ENCODE data around the gene MCF2L2. TPM values are rescaled to one million over a fixed set of nuclear protein-coding genes. Genes with fewer than 3 reads are reported as not detected.

MCF2L2 gene
- polyA plus RNA-seq, 2 of the 4 experiments (the other 2 are of a cell fraction), result 0.03 to 0.05 TPM

DNA sequence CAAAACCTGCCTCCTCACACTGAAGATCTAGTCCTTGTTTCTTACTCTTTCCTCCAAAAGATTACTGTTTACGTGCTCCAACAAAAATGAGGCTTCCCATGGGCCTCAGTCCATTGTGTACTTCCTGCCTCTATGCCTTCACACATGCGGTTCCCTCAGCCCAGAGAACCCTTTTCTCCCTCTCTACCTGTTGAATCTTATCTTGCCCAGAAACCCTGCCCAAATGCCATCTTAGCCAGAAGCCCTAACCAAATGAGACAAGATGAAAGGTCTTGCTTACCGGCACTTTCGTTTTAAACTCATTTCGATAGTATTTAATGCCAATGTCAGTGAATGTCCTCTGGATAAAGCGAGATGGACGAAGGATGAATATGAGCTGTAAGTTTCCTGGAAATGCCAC lies 89.9 kb downstream of the MCF2L2 start:
- no peak for TF ChIP-seq NPAS2 (CRISPR knock-in tag; IDR thresholded peaks at IDR 0.05; ENCODE audit: borderline replicate concordance)
- no peak for TF ChIP-seq HOXB5 (CRISPR knock-in tag; IDR thresholded peaks at IDR 0.05)
- no peak for TF ChIP-seq POLR2AphosphoS2 (conservative IDR thresholded peaks at IDR 0.05; ENCODE audit: low read length)
- no peak for TF ChIP-seq ZNF302 (CRISPR knock-in tag; IDR thresholded peaks at IDR 0.05)
- TF ChIP-seq, protein P1, sequence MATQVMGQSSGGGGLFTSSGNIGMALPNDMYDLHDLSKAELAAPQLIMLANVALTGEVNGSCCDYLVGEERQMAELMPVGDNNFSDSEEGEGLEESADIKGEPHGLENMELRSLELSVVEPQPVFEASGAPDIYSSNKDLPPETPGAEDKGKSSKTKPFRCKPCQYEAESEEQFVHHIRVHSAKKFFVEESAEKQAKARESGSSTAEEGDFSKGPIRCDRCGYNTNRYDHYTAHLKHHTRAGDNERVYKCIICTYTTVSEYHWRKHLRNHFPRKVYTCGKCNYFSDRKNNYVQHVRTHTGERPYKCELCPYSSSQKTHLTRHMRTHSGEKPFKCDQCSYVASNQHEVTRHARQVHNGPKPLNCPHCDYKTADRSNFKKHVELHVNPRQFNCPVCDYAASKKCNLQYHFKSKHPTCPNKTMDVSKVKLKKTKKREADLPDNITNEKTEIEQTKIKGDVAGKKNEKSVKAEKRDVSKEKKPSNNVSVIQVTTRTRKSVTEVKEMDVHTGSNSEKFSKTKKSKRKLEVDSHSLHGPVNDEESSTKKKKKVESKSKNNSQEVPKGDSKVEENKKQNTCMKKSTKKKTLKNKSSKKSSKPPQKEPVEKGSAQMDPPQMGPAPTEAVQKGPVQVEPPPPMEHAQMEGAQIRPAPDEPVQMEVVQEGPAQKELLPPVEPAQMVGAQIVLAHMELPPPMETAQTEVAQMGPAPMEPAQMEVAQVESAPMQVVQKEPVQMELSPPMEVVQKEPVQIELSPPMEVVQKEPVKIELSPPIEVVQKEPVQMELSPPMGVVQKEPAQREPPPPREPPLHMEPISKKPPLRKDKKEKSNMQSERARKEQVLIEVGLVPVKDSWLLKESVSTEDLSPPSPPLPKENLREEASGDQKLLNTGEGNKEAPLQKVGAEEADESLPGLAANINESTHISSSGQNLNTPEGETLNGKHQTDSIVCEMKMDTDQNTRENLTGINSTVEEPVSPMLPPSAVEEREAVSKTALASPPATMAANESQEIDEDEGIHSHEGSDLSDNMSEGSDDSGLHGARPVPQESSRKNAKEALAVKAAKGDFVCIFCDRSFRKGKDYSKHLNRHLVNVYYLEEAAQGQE (IDR thresholded peaks at IDR 0.05), result no peak
- TF ChIP-seq GATA3 (IDR thresholded peaks at IDR 0.05; ENCODE audit: borderline replicate concordance), result no peak
- no peak for TF ChIP-seq RFX5 (IDR thresholded peaks at IDR 0.05)
- POLR2A ChIA-PET, result no interaction called here
- FAIRE-seq, result no peak

DNA sequence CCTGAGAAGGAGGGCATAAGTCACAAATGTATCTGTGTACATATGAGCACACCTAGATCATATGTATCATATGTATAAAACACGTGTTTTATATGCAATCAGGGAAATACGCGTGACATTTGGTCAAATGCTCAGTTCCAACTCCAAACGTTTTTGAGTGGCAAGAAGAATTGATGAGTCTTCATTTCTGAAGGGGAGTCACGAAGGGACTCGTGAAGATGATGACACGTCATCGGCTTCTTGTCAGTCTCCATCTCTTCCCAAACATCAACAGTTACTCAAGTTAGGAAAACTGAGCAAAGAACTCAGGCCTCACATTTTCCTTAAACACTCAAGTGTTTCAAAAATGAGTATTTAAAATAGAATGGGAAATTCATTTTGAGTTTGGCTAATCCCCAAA lies 95.9 kb downstream of the MCF2L2 start:
- 75% methylated on average over 8 of the region's 8 CpGs for WGBS (ENCODE audit: missing lambda C conversion rate)
- CTCF ChIA-PET, result no interaction called here
- POLR2A ChIA-PET, result no interaction called here

More for the DNA sequence above, 89.9 kb downstream of the MCF2L2 start:
- H3K4me2 ChIP-seq, result no peak overlapping the region
- H3K9me3 ChIP-seq, result no peaks in the 10 kb centered on the region
- H3K4me3 ChIP-seq, result no peak overlapping the region
- DNase-seq (ENCODE audit: low read depth in 1 of 2, low spot score in 1 of 2) (no peak), ATAC-seq (no peak)
- 90% methylated on average over 7 of the region's 7 CpGs for WGBS (ENCODE audit: missing lambda C conversion rate)
- CTCF ChIA-PET, result no interaction called here
- no peaks in the 10 kb centered on the region for H3K4me1 ChIP-seq
- no peak overlapping the region for H3K27ac ChIP-seq

DNA sequence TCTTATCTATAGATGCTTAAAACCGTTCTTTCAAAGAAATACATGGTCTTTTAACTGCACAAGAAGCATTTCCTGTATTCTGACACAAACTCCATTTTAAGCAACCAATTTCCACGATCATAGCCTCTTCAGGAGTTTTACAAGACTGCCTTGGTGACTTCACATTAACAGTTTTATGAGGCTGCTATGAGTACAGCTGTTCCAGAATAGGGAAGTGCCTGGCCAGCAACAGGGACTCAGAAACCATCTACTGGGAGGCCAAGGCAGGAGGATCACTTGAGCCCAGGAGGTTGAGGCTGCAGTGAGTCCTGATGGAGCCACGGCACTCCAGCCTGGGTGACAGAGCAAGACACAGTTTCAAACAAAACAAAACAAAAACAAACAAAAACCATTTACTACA lies 96.9 kb downstream of the MCF2L2 start:
- POLR2A ChIA-PET, result no interaction called here
- Histone ChIP-seq H3K4me2 (no peak overlapping the region), H3K4me1 (peaks cover 3% of the 10 kb centered on the region; the same call in 1 of the 3 replicates), H3K9me3 (no peaks in the 10 kb centered on the region), H3K4me3 (no peak overlapping the region), H3K27ac (no peak overlapping the region)
- DNase-seq (ENCODE audit: low read depth in 1 of 2, low spot score in 1 of 2), result no peak
- 67% methylated on average over 3 of the region's 3 CpGs for WGBS (ENCODE audit: missing lambda C conversion rate)
- FAIRE-seq, result no peak
- ATAC-seq, result no peak
- CTCF ChIA-PET, result interaction anchor here (1.2 kb wide), 1 partner anchor 148 kb away, joined by 3 read pairs; no protein-coding TSS in a partner anchor
- TF ChIP-seq HOXB13 (CRISPR knock-in tag; IDR thresholded peaks at IDR 0.05; ENCODE audit: low read depth) (no peak), HOXA7 (CRISPR knock-in tag; IDR thresholded peaks at IDR 0.05) (no peak), RCOR1 (IDR thresholded peaks at IDR 0.05; ENCODE audit: low read depth, low read length) (no peak), MYC (IDR thresholded peaks at IDR 0.05; ENCODE audit: borderline replicate concordance, low read length) (no peak), ZFP36 (IDR thresholded peaks at IDR 0.05; ENCODE audit: borderline replicate concordance, partially characterized antibody) (no peak), CBX2 (IDR thresholded peaks at IDR 0.05; ENCODE audit: borderline replicate concordance, low read depth) (no peak), RFX5 (IDR thresholded peaks at IDR 0.05) (no peak), NFE2L2 (conservative IDR thresholded peaks at IDR 0.05; ENCODE audit: low read length) (no peak), EHF (CRISPR knock-in tag; IDR thresholded peaks at IDR 0.05) (no peak), FOSB (CRISPR knock-in tag; IDR thresholded peaks at IDR 0.05) (no peak), TP53 (CRISPR knock-in tag; IDR thresholded peaks at IDR 0.05) (no peak), CBX8 (IDR thresholded peaks at IDR 0.05) (no peak), ZSCAN20 (CRISPR knock-in tag; IDR thresholded peaks at IDR 0.05) (no peak), EP300 (IDR thresholded peaks at IDR 0.05) (no peak), CHD4 (IDR thresholded peaks at IDR 0.05; ENCODE audit: borderline replicate concordance) (no peak)

More for the DNA sequence above, 95.9 kb downstream of the MCF2L2 start:
- DNase-seq (ENCODE audit: low read depth in 1 of 2, low spot score in 1 of 2) (no peak), FAIRE-seq (no peak), ATAC-seq (no peak)
- no peak overlapping the region for H3K4me2 ChIP-seq
- no peaks in the 10 kb centered on the region for H3K9me3 ChIP-seq
- no peak overlapping the region for H3K4me3 ChIP-seq
- H3K27ac ChIP-seq, result no peak overlapping the region
- peaks cover 3% of the 10 kb centered on the region; the same call in 1 of the 3 replicates for H3K4me1 ChIP-seq
- TF ChIP-seq, protein P2, sequence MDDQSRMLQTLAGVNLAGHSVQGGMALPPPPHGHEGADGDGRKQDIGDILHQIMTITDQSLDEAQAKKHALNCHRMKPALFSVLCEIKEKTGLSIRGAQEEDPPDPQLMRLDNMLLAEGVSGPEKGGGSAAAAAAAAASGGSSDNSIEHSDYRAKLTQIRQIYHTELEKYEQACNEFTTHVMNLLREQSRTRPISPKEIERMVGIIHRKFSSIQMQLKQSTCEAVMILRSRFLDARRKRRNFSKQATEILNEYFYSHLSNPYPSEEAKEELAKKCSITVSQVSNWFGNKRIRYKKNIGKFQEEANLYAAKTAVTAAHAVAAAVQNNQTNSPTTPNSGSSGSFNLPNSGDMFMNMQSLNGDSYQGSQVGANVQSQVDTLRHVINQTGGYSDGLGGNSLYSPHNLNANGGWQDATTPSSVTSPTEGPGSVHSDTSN (IDR thresholded peaks at IDR 0.05), result no peak
- TF ChIP-seq, protein P1 (IDR thresholded peaks at IDR 0.05), result no peak
- TF ChIP-seq MAFK (IDR thresholded peaks at IDR 0.05; ENCODE audit: partially characterized antibody), result peak; percentile 5
- no peak for TF ChIP-seq SREBF2 (IDR thresholded peaks at IDR 0.05)
